ENCODE measurements around the gene GHRH. TPM values are rescaled to one million over a fixed set of nuclear protein-coding genes. Genes with fewer than 3 reads are reported as not detected.

Gene GHRH
- polyA plus RNA-seq, 2 donors, result not detected

GRCh38 chr20:37243076-37243936 lies 18.3 kb downstream of the GHRH start:
- Histone ChIP-seq H3K36me3 (ENCODE audit: control insufficient read depth in 2 of 2, insufficient read depth in 2 of 2, low read length in 1 of 2) (peaks cover 12 to 14% of the 10 kb centered on the region in 2 donors), H3K4me1 (ENCODE audit: control insufficient read depth in 2 of 2, insufficient read depth in 2 of 2, low read length in 1 of 2) (peaks cover 4 to 11% of the 10 kb centered on the region in 2 donors), H3K27ac (ENCODE audit: low read depth in 2 of 2, low read length in 1 of 2) (peak overlapping the region in 1 of 2 donors; percentile 11), H3K27me3 (ENCODE audit: control insufficient read depth in 1 of 2, insufficient read depth in 2 of 2, low read length in 2 of 2) (no peaks in the 10 kb centered on the region), H3K4me3 (ENCODE audit: low read depth in 1 of 2, low read length in 2 of 2) (no peak overlapping the region), H3K9me3 (ENCODE audit: control insufficient read depth in 2 of 2, insufficient read depth in 1 of 2, low read depth in 1 of 2, low read length in 1 of 2) (no peaks in the 10 kb centered on the region)
- 84 to 92% methylated on average over 16 of the region's 16 CpGs for WGBS, 2 donors

DNA sequence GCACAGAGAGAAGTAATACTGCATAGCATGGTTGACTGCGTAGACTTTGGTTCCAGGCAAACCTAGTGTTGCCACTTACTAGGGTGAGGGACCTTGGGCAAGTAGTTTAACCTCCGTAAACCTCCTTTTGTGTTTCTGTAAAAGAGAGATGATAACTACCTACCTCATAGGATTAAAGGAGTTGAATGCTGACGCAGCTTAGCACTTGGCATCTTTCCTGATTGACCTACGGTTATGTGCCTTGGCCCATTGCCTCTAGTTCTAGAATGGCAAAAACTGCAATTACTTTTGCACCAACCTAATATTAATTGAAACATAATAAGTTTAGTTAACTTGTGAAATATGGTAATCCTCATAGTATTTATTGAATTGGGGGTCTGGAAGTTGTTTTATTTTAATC lies 19.1 kb downstream of the GHRH start:
- Histone ChIP-seq H3K4me1 (ENCODE audit: control insufficient read depth in 2 of 2, insufficient read depth in 2 of 2, low read length in 1 of 2) (peaks cover 4 to 11% of the 10 kb centered on the region in 2 donors), H3K4me3 (ENCODE audit: low read depth in 1 of 2, low read length in 2 of 2) (no peak overlapping the region), H3K9me3 (ENCODE audit: control insufficient read depth in 2 of 2, insufficient read depth in 1 of 2, low read depth in 1 of 2, low read length in 1 of 2) (no peaks in the 10 kb centered on the region), H3K36me3 (ENCODE audit: control insufficient read depth in 2 of 2, insufficient read depth in 2 of 2, low read length in 1 of 2) (peaks cover 12 to 18% of the 10 kb centered on the region in 2 donors), H3K27me3 (ENCODE audit: control insufficient read depth in 1 of 2, insufficient read depth in 2 of 2, low read length in 2 of 2) (no peaks in the 10 kb centered on the region), H3K27ac (ENCODE audit: low read depth in 2 of 2, low read length in 1 of 2) (no peak overlapping the region)
- WGBS, 2 donors, result 47 to 59% methylated on average over 4 of the region's 4 CpGs

DNA sequence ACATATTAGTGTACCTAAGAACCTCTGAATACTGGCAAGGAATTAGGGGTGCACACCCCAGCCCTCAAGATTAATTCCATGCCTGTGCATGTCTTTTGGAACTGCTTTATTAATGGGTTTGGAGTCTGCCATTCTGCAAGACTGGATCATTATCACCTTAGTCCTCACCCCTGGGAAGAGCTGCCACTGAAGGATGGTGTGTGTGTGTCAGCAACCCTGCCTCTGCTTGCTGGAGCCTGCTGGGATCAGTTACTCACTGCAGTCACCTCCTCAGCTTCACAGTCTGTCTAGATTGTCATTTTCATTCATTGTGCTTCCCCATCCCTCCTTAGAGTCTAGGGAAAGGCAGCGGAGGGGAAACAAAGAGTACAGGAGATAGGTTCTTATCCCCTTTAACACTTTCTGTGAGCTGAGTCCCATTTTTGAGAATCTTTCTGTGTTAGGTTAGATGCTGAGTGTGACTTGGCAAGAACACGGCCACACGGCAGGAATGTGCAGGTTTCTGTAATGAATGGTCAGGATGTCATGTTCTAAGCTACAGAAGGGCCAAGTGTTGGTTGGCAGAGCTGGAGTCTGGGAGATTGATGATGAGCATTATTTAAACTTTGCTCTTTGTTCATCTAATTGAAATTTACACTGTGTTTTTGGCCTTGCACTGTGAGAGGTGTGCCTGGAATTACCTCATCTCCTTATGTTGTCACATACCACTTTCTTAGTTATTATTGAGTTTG lies 21.1 kb downstream of the GHRH start:
- no peaks in the 10 kb centered on the region for H3K9me3 ChIP-seq (ENCODE audit: control insufficient read depth in 2 of 2, insufficient read depth in 1 of 2, low read depth in 1 of 2, low read length in 1 of 2)
- WGBS, 2 donors, result 51 to 82% methylated on average over 3 of the region's 3 CpGs
- peaks cover 22 to 33% of the 10 kb centered on the region in 2 donors for H3K36me3 ChIP-seq (ENCODE audit: control insufficient read depth in 2 of 2, insufficient read depth in 2 of 2, low read length in 1 of 2)
- no peak overlapping the region for H3K4me3 ChIP-seq (ENCODE audit: low read depth in 1 of 2, low read length in 2 of 2)
- H3K27ac ChIP-seq (ENCODE audit: low read depth in 2 of 2, low read length in 1 of 2), result peak overlapping the region in 1 of 2 donors; percentile 24
- no peaks in the 10 kb centered on the region for H3K27me3 ChIP-seq (ENCODE audit: control insufficient read depth in 1 of 2, insufficient read depth in 2 of 2, low read length in 2 of 2)
- H3K4me1 ChIP-seq (ENCODE audit: control insufficient read depth in 2 of 2, insufficient read depth in 2 of 2, low read length in 1 of 2), result peaks cover 4 to 11% of the 10 kb centered on the region in 2 donors

- Histone ChIP-seq H3K27me3 (ENCODE audit: control insufficient read depth in 1 of 2, insufficient read depth in 2 of 2, low read length in 2 of 2) (no peaks in the 10 kb centered on the region), H3K9me3 (ENCODE audit: control insufficient read depth in 2 of 2, insufficient read depth in 1 of 2, low read depth in 1 of 2, low read length in 1 of 2) (no peaks in the 10 kb centered on the region), H3K36me3 (ENCODE audit: control insufficient read depth in 2 of 2, insufficient read depth in 2 of 2, low read length in 1 of 2) (peaks cover 26 to 39% of the 10 kb centered on the region in 2 donors), H3K4me3 (ENCODE audit: low read depth in 1 of 2, low read length in 2 of 2) (no peak overlapping the region), H3K4me1 (ENCODE audit: control insufficient read depth in 2 of 2, insufficient read depth in 2 of 2, low read length in 1 of 2) (peaks cover 4 to 11% of the 10 kb centered on the region in 2 donors), H3K27ac (ENCODE audit: low read depth in 2 of 2, low read length in 1 of 2) (peak overlapping the region in 1 of 2 donors; percentile 16)
- WGBS, 2 donors, result 30 to 55% methylated on average over 1 of the region's 1 CpG
Observed at GRCh38 chr20:37238935-37239451, 22.6 kb downstream of the GHRH start.

GRCh38 chr20:37238426-37238825 lies 23.2 kb downstream of the GHRH start:
- Histone ChIP-seq H3K9me3 (ENCODE audit: control insufficient read depth in 2 of 2, insufficient read depth in 1 of 2, low read depth in 1 of 2, low read length in 1 of 2) (no peaks in the 10 kb centered on the region), H3K27ac (ENCODE audit: low read depth in 2 of 2, low read length in 1 of 2) (no peak overlapping the region), H3K4me1 (ENCODE audit: control insufficient read depth in 2 of 2, insufficient read depth in 2 of 2, low read length in 1 of 2) (peaks cover 0 to 7% of the 10 kb centered on the region in 2 donors), H3K36me3 (ENCODE audit: control insufficient read depth in 2 of 2, insufficient read depth in 2 of 2, low read length in 1 of 2) (peaks cover 29 to 38% of the 10 kb centered on the region in 2 donors), H3K4me3 (ENCODE audit: low read depth in 1 of 2, low read length in 2 of 2) (no peak overlapping the region), H3K27me3 (ENCODE audit: control insufficient read depth in 1 of 2, insufficient read depth in 2 of 2, low read length in 2 of 2) (no peaks in the 10 kb centered on the region)
- 83 to 88% methylated on average over 6 of the region's 6 CpGs for WGBS, 2 donors

GRCh38 chr20:37237656-37238055 lies 24.0 kb downstream of the GHRH start:
- Histone ChIP-seq H3K9me3 (ENCODE audit: control insufficient read depth in 2 of 2, insufficient read depth in 1 of 2, low read depth in 1 of 2, low read length in 1 of 2) (no peaks in the 10 kb centered on the region), H3K27ac (ENCODE audit: low read depth in 2 of 2, low read length in 1 of 2) (no peak overlapping the region), H3K36me3 (ENCODE audit: control insufficient read depth in 2 of 2, insufficient read depth in 2 of 2, low read length in 1 of 2) (peaks cover 29 to 35% of the 10 kb centered on the region in 2 donors), H3K4me1 (ENCODE audit: control insufficient read depth in 2 of 2, insufficient read depth in 2 of 2, low read length in 1 of 2) (peaks cover 0 to 4% of the 10 kb centered on the region in 2 donors), H3K4me3 (ENCODE audit: low read depth in 1 of 2, low read length in 2 of 2) (no peak overlapping the region), H3K27me3 (ENCODE audit: control insufficient read depth in 1 of 2, insufficient read depth in 2 of 2, low read length in 2 of 2) (no peaks in the 10 kb centered on the region)
- 82 to 93% methylated on average over 5 of the region's 5 CpGs for WGBS, 2 donors

GRCh38 chr20:37236462-37236861 lies 25.2 kb downstream of the GHRH start:
- no peaks in the 10 kb centered on the region for H3K9me3 ChIP-seq (ENCODE audit: control insufficient read depth in 2 of 2, insufficient read depth in 1 of 2, low read depth in 1 of 2, low read length in 1 of 2)
- 88 to 91% methylated on average over 4 of the region's 4 CpGs for WGBS, 2 donors
- no peak overlapping the region for H3K4me3 ChIP-seq (ENCODE audit: low read depth in 1 of 2, low read length in 2 of 2)
- H3K27me3 ChIP-seq (ENCODE audit: control insufficient read depth in 1 of 2, insufficient read depth in 2 of 2, low read length in 2 of 2), result no peaks in the 10 kb centered on the region
- H3K4me1 ChIP-seq (ENCODE audit: control insufficient read depth in 2 of 2, insufficient read depth in 2 of 2, low read length in 1 of 2), result peaks cover 0 to 4% of the 10 kb centered on the region in 2 donors
- peaks cover 24 to 41% of the 10 kb centered on the region in 2 donors for H3K36me3 ChIP-seq (ENCODE audit: control insufficient read depth in 2 of 2, insufficient read depth in 2 of 2, low read length in 1 of 2)
- no peak overlapping the region for H3K27ac ChIP-seq (ENCODE audit: low read depth in 2 of 2, low read length in 1 of 2)

GRCh38 chr20:37235065-37235464 lies 26.5 kb downstream of the GHRH start:
- no peaks in the 10 kb centered on the region for H3K27me3 ChIP-seq (ENCODE audit: control insufficient read depth in 1 of 2, insufficient read depth in 2 of 2, low read length in 2 of 2)
- 77 to 79% methylated on average over 6 of the region's 6 CpGs for WGBS, 2 donors
- no peaks in the 10 kb centered on the region for H3K9me3 ChIP-seq (ENCODE audit: control insufficient read depth in 2 of 2, insufficient read depth in 1 of 2, low read depth in 1 of 2, low read length in 1 of 2)
- peaks cover 0 to 4% of the 10 kb centered on the region in 2 donors for H3K4me1 ChIP-seq (ENCODE audit: control insufficient read depth in 2 of 2, insufficient read depth in 2 of 2, low read length in 1 of 2)
- no peak overlapping the region for H3K4me3 ChIP-seq (ENCODE audit: low read depth in 1 of 2, low read length in 2 of 2)
- peaks cover 22 to 47% of the 10 kb centered on the region in 2 donors for H3K36me3 ChIP-seq (ENCODE audit: control insufficient read depth in 2 of 2, insufficient read depth in 2 of 2, low read length in 1 of 2)
- no peak overlapping the region for H3K27ac ChIP-seq (ENCODE audit: low read depth in 2 of 2, low read length in 1 of 2)

- Histone ChIP-seq H3K9me3 (ENCODE audit: control insufficient read depth in 2 of 2, insufficient read depth in 1 of 2, low read depth in 1 of 2, low read length in 1 of 2) (no peaks in the 10 kb centered on the region), H3K4me1 (ENCODE audit: control insufficient read depth in 2 of 2, insufficient read depth in 2 of 2, low read length in 1 of 2) (peaks cover under 1 to 3% of the 10 kb centered on the region in 2 donors), H3K36me3 (ENCODE audit: control insufficient read depth in 2 of 2, insufficient read depth in 2 of 2, low read length in 1 of 2) (peaks cover 22 to 50% of the 10 kb centered on the region in 2 donors), H3K4me3 (ENCODE audit: low read depth in 1 of 2, low read length in 2 of 2) (no peak overlapping the region), H3K27me3 (ENCODE audit: control insufficient read depth in 1 of 2, insufficient read depth in 2 of 2, low read length in 2 of 2) (no peaks in the 10 kb centered on the region), H3K27ac (ENCODE audit: low read depth in 2 of 2, low read length in 1 of 2) (no peak overlapping the region)
- 60 to 63% methylated on average over 5 of the region's 5 CpGs for WGBS, 2 donors
Observed at GRCh38 chr20:37234254-37234581, 27.4 kb downstream of the GHRH start.
